HG03175 (cell line): Measurements from ENCODE around the gene CNTRL.
"Not testable (repeated sequence)": the region's sequence is repeated elsewhere in the genome, so short reads cannot be mapped to it uniquely, and the experiment has no call there.

Experiments used
- ATAC-seq: cut with Tn5 transposase; IDR thresholded peaks from one replicate; pipeline ENCODE4 v1.9.1; 2021; ENCODE audit warnings: mild to moderate bottlenecking, moderate library complexity; ENCODE audit not compliant: unreplicated experiment

The CNTRL gene, protein sequence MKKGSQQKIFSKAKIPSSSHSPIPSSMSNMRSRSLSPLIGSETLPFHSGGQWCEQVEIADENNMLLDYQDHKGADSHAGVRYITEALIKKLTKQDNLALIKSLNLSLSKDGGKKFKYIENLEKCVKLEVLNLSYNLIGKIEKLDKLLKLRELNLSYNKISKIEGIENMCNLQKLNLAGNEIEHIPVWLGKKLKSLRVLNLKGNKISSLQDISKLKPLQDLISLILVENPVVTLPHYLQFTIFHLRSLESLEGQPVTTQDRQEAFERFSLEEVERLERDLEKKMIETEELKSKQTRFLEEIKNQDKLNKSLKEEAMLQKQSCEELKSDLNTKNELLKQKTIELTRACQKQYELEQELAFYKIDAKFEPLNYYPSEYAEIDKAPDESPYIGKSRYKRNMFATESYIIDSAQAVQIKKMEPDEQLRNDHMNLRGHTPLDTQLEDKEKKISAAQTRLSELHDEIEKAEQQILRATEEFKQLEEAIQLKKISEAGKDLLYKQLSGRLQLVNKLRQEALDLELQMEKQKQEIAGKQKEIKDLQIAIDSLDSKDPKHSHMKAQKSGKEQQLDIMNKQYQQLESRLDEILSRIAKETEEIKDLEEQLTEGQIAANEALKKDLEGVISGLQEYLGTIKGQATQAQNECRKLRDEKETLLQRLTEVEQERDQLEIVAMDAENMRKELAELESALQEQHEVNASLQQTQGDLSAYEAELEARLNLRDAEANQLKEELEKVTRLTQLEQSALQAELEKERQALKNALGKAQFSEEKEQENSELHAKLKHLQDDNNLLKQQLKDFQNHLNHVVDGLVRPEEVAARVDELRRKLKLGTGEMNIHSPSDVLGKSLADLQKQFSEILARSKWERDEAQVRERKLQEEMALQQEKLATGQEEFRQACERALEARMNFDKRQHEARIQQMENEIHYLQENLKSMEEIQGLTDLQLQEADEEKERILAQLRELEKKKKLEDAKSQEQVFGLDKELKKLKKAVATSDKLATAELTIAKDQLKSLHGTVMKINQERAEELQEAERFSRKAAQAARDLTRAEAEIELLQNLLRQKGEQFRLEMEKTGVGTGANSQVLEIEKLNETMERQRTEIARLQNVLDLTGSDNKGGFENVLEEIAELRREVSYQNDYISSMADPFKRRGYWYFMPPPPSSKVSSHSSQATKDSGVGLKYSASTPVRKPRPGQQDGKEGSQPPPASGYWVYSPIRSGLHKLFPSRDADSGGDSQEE (N-terminal part only)

GRCh38 chr9:121074370-121075250, at the start of gene CNTRL:
Gene CNTRL (plus strand): TSS chr9:121074955. CDS start chr9:121088327, 13,372 bp downstream.
- ATAC-seq = peak; percentile 64

DNA sequence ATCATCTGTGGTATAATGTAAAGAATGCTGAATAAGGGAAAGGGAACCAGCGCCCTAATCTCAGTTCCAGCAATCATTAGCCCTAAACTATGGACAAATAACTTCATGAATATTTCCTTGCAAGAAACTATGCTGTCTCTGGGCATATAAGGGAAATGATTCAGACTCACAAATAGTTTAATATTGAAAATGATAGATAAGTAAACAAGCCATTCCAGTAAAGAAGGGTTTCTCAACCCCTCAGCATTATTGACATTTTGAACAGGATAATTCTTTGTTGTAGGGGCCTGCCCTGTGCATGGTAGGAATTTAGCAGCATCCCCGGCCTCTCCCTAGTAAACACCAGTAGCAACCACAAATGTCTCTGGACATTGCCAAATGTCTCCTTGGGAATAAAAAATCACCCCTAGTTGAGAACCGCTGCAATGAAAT, 48.5 kb upstream of the CNTRL start:
- ATAC-seq = no peak

DNA sequence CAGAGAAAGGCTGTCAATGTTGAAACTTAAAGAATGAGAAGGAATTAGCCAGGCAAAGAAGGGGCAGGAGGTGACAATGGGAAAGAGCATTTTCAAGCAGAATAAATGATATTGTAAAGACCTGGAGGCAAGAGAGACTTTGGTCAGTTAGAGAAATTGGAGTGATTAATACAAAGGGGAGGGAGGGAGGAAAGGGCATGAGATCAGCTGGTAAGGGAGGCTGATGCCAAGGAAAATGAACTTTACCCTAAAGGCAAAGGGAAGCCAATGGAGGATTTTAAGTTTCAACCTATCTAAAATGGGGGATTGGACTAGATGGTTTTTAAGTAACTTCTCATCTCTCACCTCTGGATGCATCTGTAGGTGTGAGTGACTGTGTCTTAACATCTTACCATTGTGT, 48.0 kb upstream of the CNTRL start:
- ATAC-seq = no peak

GRCh38 chr9:121028285-121028684, 46.5 kb upstream of the CNTRL start:
- ATAC-seq = not testable (repeated sequence)

DNA sequence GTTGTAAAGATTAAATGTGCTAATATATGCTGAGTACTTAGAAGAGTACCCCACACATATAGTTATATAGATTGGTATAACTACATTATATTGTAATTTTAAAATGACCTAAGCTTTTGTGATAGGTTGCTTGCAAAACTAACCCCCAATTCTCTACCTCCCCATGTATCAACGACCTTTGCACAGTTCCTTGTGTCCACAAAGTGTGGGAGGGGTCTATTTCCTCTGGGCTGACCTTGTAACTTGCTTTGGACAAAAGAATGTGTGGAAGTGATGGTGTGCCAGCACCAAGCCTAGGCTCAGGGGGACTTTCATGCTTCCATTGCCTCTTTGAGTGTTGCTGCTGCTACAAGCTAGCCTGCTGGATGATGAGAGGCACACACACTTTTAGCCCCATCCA, 45.3 kb upstream of the CNTRL start:
- ATAC-seq = no peak

- no peak for ATAC-seq
Observed at GRCh38 chr9:121034529-121034928, 40.2 kb upstream of the CNTRL start.

DNA sequence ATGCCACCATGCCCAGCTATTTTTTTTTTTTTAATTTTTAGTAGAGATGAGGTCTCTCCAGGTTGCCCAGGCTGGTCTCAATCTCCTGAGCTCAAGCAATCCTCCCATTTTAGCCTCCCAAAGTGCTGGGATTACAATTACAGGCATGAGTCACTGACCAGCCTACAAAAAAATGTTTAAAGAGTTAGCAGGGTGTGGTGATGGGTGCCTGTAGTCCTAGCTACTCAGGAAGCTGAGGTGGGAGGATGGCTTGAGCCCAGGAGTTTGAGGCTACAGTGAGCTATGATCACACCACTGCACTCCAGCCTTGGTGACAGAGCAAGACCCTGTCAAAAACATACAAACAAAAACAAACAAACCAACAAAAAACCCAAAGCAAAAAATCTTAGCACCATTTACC, 39.0 kb upstream of the CNTRL start:
- ATAC-seq = not testable (repeated sequence)

GRCh38 chr9:121038362-121038761, 36.4 kb upstream of the CNTRL start:
- no peak for ATAC-seq

GRCh38 chr9:121038804-121039203, 36.0 kb upstream of the CNTRL start:
- no peak for ATAC-seq

DNA sequence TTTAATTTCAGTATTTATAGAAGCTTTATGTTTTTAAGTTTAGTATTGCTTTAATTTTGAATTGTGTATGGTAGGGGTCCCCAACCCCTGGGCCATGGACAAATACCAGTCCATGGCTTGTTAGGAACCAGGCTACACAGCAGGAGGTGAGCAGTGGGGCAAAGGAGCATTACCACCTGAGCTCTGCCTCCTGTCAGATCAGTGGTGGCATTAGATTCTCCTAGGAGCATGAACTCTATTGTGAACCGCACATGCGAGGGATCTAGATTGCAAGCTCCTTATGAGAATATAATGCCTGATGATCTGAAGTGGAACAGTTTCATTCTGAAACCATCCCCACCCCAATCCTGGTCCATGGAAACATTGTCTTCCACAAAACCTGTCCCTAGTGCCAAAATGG, 26.6 kb upstream of the CNTRL start:
- ATAC-seq = no peak

DNA sequence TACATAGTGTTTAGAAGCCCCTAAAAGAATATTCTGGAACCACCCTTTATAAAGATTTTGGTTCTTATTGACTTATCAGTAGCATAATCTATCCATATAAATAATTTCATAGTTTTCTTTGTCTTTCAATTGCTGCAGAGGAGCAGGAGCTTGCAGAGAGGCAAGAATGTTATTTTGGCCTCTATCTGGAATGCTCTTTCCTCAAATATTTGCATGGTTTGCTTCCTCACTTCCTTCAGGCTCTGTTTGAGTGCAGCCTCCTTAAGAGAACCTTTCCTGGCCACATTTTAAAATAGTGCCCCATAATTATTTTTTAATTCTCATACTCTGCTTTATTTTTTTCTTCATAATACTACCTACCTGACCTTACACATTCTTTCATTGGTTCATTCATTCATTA, 26.1 kb upstream of the CNTRL start:
- no peak for ATAC-seq

GRCh38 chr9:121050128-121050988, 24.4 kb upstream of the CNTRL start, which contains the start of gene C5:
Gene C5 (minus strand): TSS chr9:121050275. CDS start chr9:121050246, 29 bp downstream.
- no peak for ATAC-seq

DNA sequence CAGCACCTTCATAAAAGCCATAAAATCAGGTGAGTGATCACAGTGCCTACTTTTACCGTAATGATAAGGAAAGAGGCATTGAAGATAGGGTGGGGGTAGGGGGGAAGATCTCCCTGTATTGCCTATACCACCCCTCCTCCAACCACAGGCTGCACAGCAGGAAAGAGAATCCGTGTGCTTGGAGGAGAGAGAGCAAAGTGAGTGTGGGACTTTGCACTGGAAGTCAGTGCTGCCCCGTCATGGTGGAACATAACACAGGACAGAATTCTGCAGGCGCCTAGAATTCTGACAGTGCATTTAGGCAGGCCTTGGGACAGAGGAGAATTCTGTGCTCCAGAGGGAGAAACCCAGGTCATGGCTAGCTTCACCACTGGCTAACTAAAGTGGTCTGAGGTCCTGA, 21.2 kb upstream of the CNTRL start:
- no peak for ATAC-seq

GRCh38 chr9:121055642-121056143, 19.1 kb upstream of the CNTRL start:
- no peak for ATAC-seq

- ATAC-seq = no peak
Observed at GRCh38 chr9:121057821-121058220, 16.9 kb upstream of the CNTRL start.

DNA sequence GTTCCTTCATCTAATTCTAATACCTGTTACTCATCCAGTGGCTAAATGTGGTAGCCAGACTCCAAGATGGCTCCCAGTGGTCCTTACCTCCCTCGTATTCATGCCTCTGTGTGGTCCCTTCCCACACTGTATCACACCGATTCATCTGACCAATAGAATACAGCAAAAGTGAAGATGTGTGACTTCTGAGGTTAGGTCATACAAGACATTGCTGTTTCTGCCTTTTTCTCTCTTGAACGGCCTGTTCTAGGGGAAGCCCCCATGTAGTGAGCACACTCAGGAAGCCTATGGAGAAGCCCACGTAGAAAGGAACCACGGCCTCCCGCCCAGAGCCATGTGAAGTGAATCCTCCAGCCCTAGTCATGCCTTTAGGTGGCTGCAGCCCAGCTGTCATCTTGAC, 15.2 kb upstream of the CNTRL start:
- ATAC-seq = no peak

DNA sequence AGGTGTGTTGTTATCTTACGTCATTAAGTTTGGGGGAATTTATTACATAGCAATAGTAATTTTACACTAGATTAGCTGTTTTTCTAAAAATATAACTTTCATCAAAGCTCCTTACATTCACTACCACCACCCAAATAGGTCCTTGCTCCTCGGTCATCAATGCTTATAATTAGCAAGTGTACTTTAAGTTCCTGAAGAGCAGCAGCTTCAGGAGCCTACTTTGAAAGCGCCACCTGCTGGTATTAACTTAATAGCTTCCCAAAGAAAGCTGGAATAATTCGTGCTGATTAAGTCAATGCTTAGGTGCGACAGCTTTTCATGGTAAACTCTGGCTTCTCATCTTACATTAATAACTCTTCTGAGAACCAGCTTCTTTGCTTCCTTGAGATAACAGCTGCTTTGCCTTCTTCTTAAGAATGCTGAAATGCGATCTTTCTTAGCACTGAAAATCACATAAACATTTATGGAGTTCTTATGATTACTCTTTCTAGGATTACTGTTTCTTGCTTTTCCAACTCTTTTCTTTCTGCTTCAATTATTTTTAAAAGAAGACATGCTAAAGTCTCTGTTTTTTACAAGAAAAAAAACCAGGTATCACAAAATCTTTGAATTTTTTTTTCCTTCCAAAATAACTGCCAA, 14.6 kb upstream of the CNTRL start:
- no peak for ATAC-seq

DNA sequence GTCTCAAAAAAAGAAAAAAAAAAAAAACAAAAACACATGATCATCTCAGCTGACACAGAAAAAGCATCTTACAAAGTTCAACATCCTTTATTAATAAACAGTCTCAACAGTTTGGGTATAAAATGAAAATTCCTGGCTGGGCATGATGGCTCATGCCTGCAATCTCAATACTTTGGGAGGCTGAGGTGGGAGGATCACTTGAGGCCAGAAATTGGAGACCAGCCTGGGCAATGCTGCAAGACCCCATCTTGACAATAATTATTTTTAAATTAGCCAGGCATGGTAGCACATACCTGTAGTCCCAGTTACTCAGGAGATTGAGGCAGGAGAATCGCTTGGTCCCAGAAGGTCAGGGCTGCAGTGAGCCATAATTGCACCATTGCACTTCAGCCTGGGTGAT, 7.9 kb upstream of the CNTRL start:
- no peak for ATAC-seq
